Nasal cavity respiratory epithelium epithelial cell of viscerocranial mucosa (primary cell): ENCODE measurements around the gene CNOT3. TPM values are rescaled to one million over a fixed set of nuclear protein-coding genes. Genes with fewer than 3 reads are reported as not detected.

Experiments used
- total RNA-seq: library from RNA; depleted of rRNA; stranded (reverse); fragments of >200 nt; gene quantifications from 2 replicates; pipeline ENCODE4 v1.2.3, GENCODE V29; 2014

Gene CNOT3
- total RNA-seq = 10.3 and 25.8 TPM in 2 replicates

GRCh38 chr19:54137699-54138488, at the start of gene CNOT3:
Gene CNOT3 (plus strand): TSS chr19:54137762. CDS start chr19:54142979, 5,217 bp downstream.

GRCh38 chr19:54100561-54100960, 37.0 kb upstream of the CNOT3 start, which contains the start of gene OSCAR:
Gene OSCAR (minus strand): TSS chr19:54100803. CDS start chr19:54100792, 11 bp downstream.

GRCh38 chr19:54102421-54103169, 35.0 kb upstream of the CNOT3 start, which contains the start of gene NDUFA3:
Gene NDUFA3 (plus strand): TSS chr19:54102855. CDS start chr19:54102879, 24 bp downstream.

GRCh38 chr19:54115109-54116063, 22.2 kb upstream of the CNOT3 start, which contains the start of the genes PRPF31 and TFPT:
Gene PRPF31 (plus strand): TSS chr19:54115754. CDS start chr19:54118279, 2,525 bp downstream.
Gene TFPT (minus strand): TSS chr19:54115657. CDS start chr19:54115269, 388 bp downstream.

GRCh38 chr19:54159352-54160181, 22.0 kb downstream of the CNOT3 start, which contains the start of gene LENG1:
Gene LENG1 (minus strand): TSS chr19:54159721. CDS start chr19:54159695, 26 bp downstream.

GRCh38 chr19:54172471-54173358, 35.2 kb downstream of the CNOT3 start, which contains the start of gene TMC4:
Gene TMC4 (minus strand): TSS chr19:54173160. CDS start chr19:54173117, 43 bp downstream.

GRCh38 chr19:54189145-54189734, 51.7 kb downstream of the CNOT3 start, which contains the start of gene MBOAT7:
Gene MBOAT7 (minus strand): TSS chr19:54189580. CDS start chr19:54188508, 1,072 bp downstream.

GRCh38 chr19:54191011-54191810, 53.6 kb downstream of the CNOT3 start, which contains the start of gene TSEN34:
Gene TSEN34 (plus strand): TSS chr19:54191308. CDS start chr19:54191365, 57 bp downstream.

Other genes starting within 250 kb of the CNOT3 start
- not detected in 2 replicates for gene CACNG7, start 228.5 kb upstream of the CNOT3 start, total RNA-seq
- under 0.01 TPM in 2 replicates for gene CACNG8, start 174.8 kb upstream of the CNOT3 start, total RNA-seq
- not detected in 2 replicates for gene CACNG6, start 146.1 kb upstream of the CNOT3 start, total RNA-seq
- not detected in 2 replicates for gene VSTM1, start 73.9 kb upstream of the CNOT3 start, total RNA-seq
- not detected in 2 replicates for gene TARM1, start 56.4 kb upstream of the CNOT3 start, total RNA-seq
- gene OSCAR, start 37.0 kb upstream of the CNOT3 start, total RNA-seq = 0.07 and 1.0 TPM in 2 replicates
- 7.9 and 16.9 TPM in 2 replicates for gene NDUFA3, start 34.9 kb upstream of the CNOT3 start, total RNA-seq
- gene TFPT, start 22.1 kb upstream of the CNOT3 start, total RNA-seq = 7.2 and 7.3 TPM in 2 replicates
- gene PRPF31, start 22.0 kb upstream of the CNOT3 start, total RNA-seq = 35.2 and 46.6 TPM in 2 replicates
- gene LENG1, start 22.0 kb downstream of the CNOT3 start, total RNA-seq = 4.6 and 9.9 TPM in 2 replicates
- 26.7 and 71.6 TPM in 2 replicates for gene TMC4, start 35.4 kb downstream of the CNOT3 start, total RNA-seq
- 13.3 and 37.7 TPM in 2 replicates for gene MBOAT7, start 51.8 kb downstream of the CNOT3 start, total RNA-seq
- 49.3 and 58.8 TPM in 2 replicates for gene TSEN34, start 53.5 kb downstream of the CNOT3 start, total RNA-seq
- gene RPS9, start 63.1 kb downstream of the CNOT3 start, total RNA-seq = 1,225 and 1,614 TPM in 2 replicates
- not detected in 2 replicates for gene LILRB3, start 85.2 kb downstream of the CNOT3 start, total RNA-seq
- gene LILRA6, start 105.0 kb downstream of the CNOT3 start, total RNA-seq = not detected in 2 replicates
- gene LILRB5, start 119.5 kb downstream of the CNOT3 start, total RNA-seq = not detected in 2 replicates
- gene LILRB2, start 143.3 kb downstream of the CNOT3 start, total RNA-seq = not detected in 2 replicates
- not detected in 2 replicates for gene LILRA5, start 175.4 kb downstream of the CNOT3 start, total RNA-seq
- not detected in 2 replicates for gene LILRA4, start 201.4 kb downstream of the CNOT3 start, total RNA-seq
- not detected in 2 replicates for gene LAIR1, start 227.2 kb downstream of the CNOT3 start, total RNA-seq